Measurements from ENCODE around the gene HLA-DPB1. TPM values are rescaled to one million over a fixed set of nuclear protein-coding genes. Genes with fewer than 3 reads are reported as not detected.

Gene HLA-DPB1
- total and polyA plus RNA-seq, 9 of the 15 experiments (the other 6 are each of a cell fraction or from before 2014, with no cell fraction given): 0.07 to 1.2 (median 0.51) TPM

DNA sequence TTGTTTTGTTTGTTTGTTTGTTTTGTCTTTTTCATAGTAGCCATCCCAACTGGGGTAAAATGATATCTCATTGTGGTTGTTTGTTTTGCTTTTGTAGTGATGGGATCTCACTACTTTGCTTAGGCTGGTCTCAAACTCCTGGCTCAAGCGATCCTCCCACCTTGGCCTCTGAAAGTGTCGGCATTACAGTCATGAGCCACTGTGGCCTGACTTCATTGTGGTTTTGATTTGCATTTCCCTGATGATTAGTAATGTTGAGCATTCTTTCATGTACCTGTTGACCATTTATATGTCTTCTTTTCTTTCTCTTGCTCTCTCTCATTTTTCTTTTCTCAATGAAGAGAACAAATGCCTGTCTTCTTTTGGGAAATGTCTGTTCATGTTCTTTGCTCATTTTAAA lies 35.6 kb upstream of the HLA-DPB1 start:
- Histone ChIP-seq H2AFZ (ENCODE audit: low read depth, low read length) (no peak overlapping the region), H3K36me3 (ENCODE audit: control insufficient read depth, insufficient read depth, low read length) (no peaks in the 10 kb centered on the region), H3K4me2 (ENCODE audit: insufficient read depth, low read length) (no peak overlapping the region), H3K4me1 (replicated peaks in 1 of 2; ENCODE audit: control insufficient read depth in 2 of 2, insufficient read depth in 2 of 2, low read length in 2 of 2) (no peaks in the 10 kb centered on the region), H3K9me3 (replicated peaks; ENCODE audit: control insufficient read depth, insufficient read depth, low read depth, low read length) (0 out of 2 replicates have a peak, but pooled peaks cover under 1% of the 10 kb centered on the region), H3K79me2 (ENCODE audit: control insufficient read depth, insufficient read depth, low read length) (no peaks in the 10 kb centered on the region), H3K9me1 (ENCODE audit: control insufficient read depth, insufficient read depth, low read length) (no peaks in the 10 kb centered on the region), H3K27ac (ENCODE audit: extremely low read depth, low read depth, low read length) (no peak overlapping the region), H3K4me3 (no peak overlapping the region), H3K9ac (ENCODE audit: insufficient read depth in 1 of 2, low read depth in 2 of 2, low read length in 2 of 2) (no peak overlapping the region), H4K20me1 (replicated peaks; ENCODE audit: control insufficient read depth, insufficient read depth, low read length) (no peaks in the 10 kb centered on the region), H3K27me3 (ENCODE audit: control insufficient read depth in 2 of 2, insufficient read depth in 2 of 2, low read length in 2 of 2) (no peaks in the 10 kb centered on the region)
- no TSS peak for BruUV-seq (replicated peaks)
- intact Hi-C loops (cut with micrococcal nuclease) (no loop called here), in situ Hi-C loops (cut with MboI) (no loop called here)
- TF ChIP-seq TEAD4 (IDR thresholded peaks at IDR 0.05; ENCODE audit: low read length) (no peak), TEAD4 (CRISPR knock-in tag; IDR thresholded peaks at IDR 0.05; ENCODE audit: borderline replicate concordance) (no peak), TAF1 (IDR thresholded peaks at IDR 0.05; ENCODE audit: control insufficient read depth, extremely low read depth, insufficient read depth, low read length, severe bottlenecking) (no peak), GABPA (tag; conservative IDR thresholded peaks at IDR 0.05; ENCODE audit: low read depth) (no peak), E2F3 (CRISPR knock-in tag; IDR thresholded peaks at IDR 0.05) (no peak), ZNF77 (CRISPR knock-in tag; IDR thresholded peaks at IDR 0.05) (no peak)
- TF ChIP-seq, protein P1, sequence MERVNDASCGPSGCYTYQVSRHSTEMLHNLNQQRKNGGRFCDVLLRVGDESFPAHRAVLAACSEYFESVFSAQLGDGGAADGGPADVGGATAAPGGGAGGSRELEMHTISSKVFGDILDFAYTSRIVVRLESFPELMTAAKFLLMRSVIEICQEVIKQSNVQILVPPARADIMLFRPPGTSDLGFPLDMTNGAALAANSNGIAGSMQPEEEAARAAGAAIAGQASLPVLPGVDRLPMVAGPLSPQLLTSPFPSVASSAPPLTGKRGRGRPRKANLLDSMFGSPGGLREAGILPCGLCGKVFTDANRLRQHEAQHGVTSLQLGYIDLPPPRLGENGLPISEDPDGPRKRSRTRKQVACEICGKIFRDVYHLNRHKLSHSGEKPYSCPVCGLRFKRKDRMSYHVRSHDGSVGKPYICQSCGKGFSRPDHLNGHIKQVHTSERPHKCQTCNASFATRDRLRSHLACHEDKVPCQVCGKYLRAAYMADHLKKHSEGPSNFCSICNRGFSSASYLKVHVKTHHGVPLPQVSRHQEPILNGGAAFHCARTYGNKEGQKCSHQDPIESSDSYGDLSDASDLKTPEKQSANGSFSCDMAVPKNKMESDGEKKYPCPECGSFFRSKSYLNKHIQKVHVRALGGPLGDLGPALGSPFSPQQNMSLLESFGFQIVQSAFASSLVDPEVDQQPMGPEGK (CRISPR knock-in tag; IDR thresholded peaks at IDR 0.05; ENCODE audit: borderline replicate concordance): no peak
- TF ChIP-seq, protein P2, sequence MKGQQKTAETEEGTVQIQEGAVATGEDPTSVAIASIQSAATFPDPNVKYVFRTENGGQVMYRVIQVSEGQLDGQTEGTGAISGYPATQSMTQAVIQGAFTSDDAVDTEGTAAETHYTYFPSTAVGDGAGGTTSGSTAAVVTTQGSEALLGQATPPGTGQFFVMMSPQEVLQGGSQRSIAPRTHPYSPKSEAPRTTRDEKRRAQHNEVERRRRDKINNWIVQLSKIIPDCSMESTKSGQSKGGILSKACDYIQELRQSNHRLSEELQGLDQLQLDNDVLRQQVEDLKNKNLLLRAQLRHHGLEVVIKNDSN (CRISPR knock-in tag; IDR thresholded peaks at IDR 0.05): no peak
- CTCF ChIA-PET (ENCODE audit: low intra/inter-chr PET ratio): no interaction called here
- no peak for DNase-seq (ENCODE audit: extremely low read depth in 1 of 4, low spot score in 3 of 4)
- POLR2A ChIA-PET: interaction anchor here (0.9 kb wide), 1 partner anchor 85 kb away, joined by 3 read pairs; no protein-coding TSS in a partner anchor
- 0% methylated on average over 2 of the region's 2 CpGs for WGBS (ENCODE audit: insufficient coverage, low coverage, missing lambda C conversion rate)
- no peak for ATAC-seq
- no peak for FAIRE-seq

Measured in K562 (cell line).